ENCODE data around the gene PTPRM.

The PTPRM gene

GRCh38 chr18:7873316-7873715 is 306.2 kb downstream of the PTPRM start:
- DNase-seq: no peak

- DNase-seq: no peak
Measured at GRCh38 chr18:7876354-7877104, 309.4 kb downstream of the PTPRM start.

GRCh38 chr18:7877609-7878008 is 310.5 kb downstream of the PTPRM start:
- no peak for DNase-seq

- no peak for DNase-seq
Measured at GRCh38 chr18:7878265-7879211, 311.4 kb downstream of the PTPRM start.

GRCh38 chr18:7879717-7880116 is 312.6 kb downstream of the PTPRM start:
- DNase-seq: no peak

GRCh38 chr18:7885865-7886264 is 318.7 kb downstream of the PTPRM start:
- DNase-seq: no peak

GRCh38 chr18:7886436-7886835 is 319.3 kb downstream of the PTPRM start:
- DNase-seq: no peak

GRCh38 chr18:7889515-7889914 is 322.4 kb downstream of the PTPRM start:
- no peak for DNase-seq

GRCh38 chr18:7890075-7890474 is 323.0 kb downstream of the PTPRM start:
- DNase-seq: no peak

GRCh38 chr18:7892556-7892955 is 325.4 kb downstream of the PTPRM start:
- no peak for DNase-seq

GRCh38 chr18:7894592-7894991 is 327.5 kb downstream of the PTPRM start:
- no peak for DNase-seq

GRCh38 chr18:7895346-7895745 is 328.2 kb downstream of the PTPRM start:
- no peak for DNase-seq

GRCh38 chr18:7896161-7896560 is 329.0 kb downstream of the PTPRM start:
- DNase-seq: no peak

GRCh38 chr18:7896805-7897518 is 329.8 kb downstream of the PTPRM start:
- no peak for DNase-seq

- no peak for DNase-seq
Measured at GRCh38 chr18:7898181-7898580, 331.1 kb downstream of the PTPRM start.

- no peak for DNase-seq
Measured at GRCh38 chr18:7899078-7899477, 332.0 kb downstream of the PTPRM start.

- DNase-seq: no peak
Measured at GRCh38 chr18:7900091-7900490, 333.0 kb downstream of the PTPRM start.

- DNase-seq: no peak
Measured at GRCh38 chr18:7901657-7902056, 334.5 kb downstream of the PTPRM start.

GRCh38 chr18:7902399-7902839 is 335.3 kb downstream of the PTPRM start:
- no peak for DNase-seq

- DNase-seq: no peak
Measured at GRCh38 chr18:7904529-7904928, 337.4 kb downstream of the PTPRM start.

GRCh38 chr18:7908681-7909299 is 341.7 kb downstream of the PTPRM start:
- no peak for DNase-seq

- no peak for DNase-seq
Measured at GRCh38 chr18:7914834-7915670, 347.9 kb downstream of the PTPRM start.
